Transverse colon (tissue), 4 donors: ENCODE results near the gene UTP14A.

Experiments
- EP300 ChIP-seq: sonication (generic); formaldehyde crosslinking; IDR thresholded peaks from one replicate; pipeline ENCODE4 v1.6.1; 2017; ENCODE audit warnings: antibody characterized with exemption, low read depth
- POLR2A ChIP-seq: fragments of 450-650 bp; IDR thresholded peaks from one replicate; pipeline ENCODE4 v1.6.1; 2016; ENCODE audit warnings: antibody characterized with exemption, mild to moderate bottlenecking, moderate library complexity
- POLR2AphosphoS5 ChIP-seq, 3 donors: sonication (generic); formaldehyde crosslinking; IDR thresholded peaks; one replicate each; pipeline ENCODE4 v1.6.1; 2016; ENCODE audit warnings: antibody characterized with exemption in 3 of 3
- TF ChIP-seq, protein P1 (sequence below), 5 experiments: fragments of 200-600 bp in 3 of 5; fragments of 450-650 bp in 2 of 5; sonication (generic) in 3 of 5; IDR thresholded peaks; 1 replicate in 2 of 5; 2 replicates in 3 of 5; pipeline ENCODE4 v1.5.1; 2016 to 2017; ENCODE audit warnings: antibody characterized with exemption in 5 of 5, inconsistent platforms in 3 of 5, mild to moderate bottlenecking in 2 of 5, moderate library complexity in 1 of 5

DNA sequence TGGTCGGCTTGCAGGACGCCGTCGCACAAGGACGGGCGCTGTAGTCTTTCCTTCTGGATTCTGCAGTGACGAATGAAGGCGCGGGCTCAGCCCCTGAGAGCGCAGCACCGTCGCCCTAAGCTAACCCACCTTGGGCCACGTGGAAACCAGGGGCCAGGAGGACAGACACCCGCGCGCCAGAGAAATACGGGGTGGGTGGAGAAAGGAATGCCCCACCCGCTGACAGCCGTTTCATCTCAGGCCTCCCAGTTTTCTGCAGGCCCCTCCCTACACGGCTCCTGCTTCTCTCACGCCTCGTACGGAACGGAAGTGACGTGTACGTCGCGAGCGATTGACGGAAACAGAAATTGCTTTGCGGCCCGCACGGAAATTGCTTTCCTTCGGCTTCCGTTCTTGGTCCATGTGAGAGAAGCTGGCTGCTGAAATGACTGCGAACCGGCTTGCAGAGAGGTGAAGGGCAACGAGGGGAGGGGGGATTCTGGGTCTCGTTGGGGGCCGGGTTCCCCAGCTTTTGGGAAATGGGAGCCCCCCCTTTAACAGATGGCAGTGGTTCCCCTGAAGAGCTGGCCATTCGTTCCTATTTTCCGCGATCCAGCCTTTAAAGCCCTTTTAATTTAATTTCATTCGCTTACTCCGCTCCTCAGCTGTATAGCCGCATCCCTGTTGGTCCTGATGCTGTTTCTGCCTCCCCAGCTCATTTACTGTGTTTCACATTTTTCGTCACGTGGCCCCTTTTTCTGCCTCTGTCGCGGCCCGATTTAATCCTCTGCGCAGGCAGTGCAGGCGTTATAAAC lies at the start of gene UTP14A:
- TF ChIP-seq, protein P1, sequence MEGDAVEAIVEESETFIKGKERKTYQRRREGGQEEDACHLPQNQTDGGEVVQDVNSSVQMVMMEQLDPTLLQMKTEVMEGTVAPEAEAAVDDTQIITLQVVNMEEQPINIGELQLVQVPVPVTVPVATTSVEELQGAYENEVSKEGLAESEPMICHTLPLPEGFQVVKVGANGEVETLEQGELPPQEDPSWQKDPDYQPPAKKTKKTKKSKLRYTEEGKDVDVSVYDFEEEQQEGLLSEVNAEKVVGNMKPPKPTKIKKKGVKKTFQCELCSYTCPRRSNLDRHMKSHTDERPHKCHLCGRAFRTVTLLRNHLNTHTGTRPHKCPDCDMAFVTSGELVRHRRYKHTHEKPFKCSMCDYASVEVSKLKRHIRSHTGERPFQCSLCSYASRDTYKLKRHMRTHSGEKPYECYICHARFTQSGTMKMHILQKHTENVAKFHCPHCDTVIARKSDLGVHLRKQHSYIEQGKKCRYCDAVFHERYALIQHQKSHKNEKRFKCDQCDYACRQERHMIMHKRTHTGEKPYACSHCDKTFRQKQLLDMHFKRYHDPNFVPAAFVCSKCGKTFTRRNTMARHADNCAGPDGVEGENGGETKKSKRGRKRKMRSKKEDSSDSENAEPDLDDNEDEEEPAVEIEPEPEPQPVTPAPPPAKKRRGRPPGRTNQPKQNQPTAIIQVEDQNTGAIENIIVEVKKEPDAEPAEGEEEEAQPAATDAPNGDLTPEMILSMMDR (IDR thresholded peaks at IDR 0.05), result no peak
- peak; percentile 36 for TF ChIP-seq POLR2A
- peak; percentile 50 to 83 (median 69) for TF ChIP-seq POLR2AphosphoS5 (IDR thresholded peaks at IDR 0.05)
- no peak for TF ChIP-seq EP300
